HEK293 (cell line): ENCODE data around the gene VWA3B.

Experiments used
- CTCF ChIP-seq: fragments of 450-650 bp; formaldehyde crosslinking; IDR thresholded peaks from 2 replicates; pipeline ENCODE4 v1.5.1; 2016; ENCODE audit warnings: missing biosample characterization, missing genetic modification characterization
- SP2 ChIP-seq: fragments of 450-650 bp; formaldehyde crosslinking; IDR thresholded peaks from 2 replicates; pipeline ENCODE4 v1.5.1; 2016; ENCODE audit warnings: missing biosample characterization, missing genetic modification characterization
- ZEB2 ChIP-seq: fragments of 450-650 bp; formaldehyde crosslinking; IDR thresholded peaks from 2 replicates; pipeline ENCODE4 v1.5.1; 2016; ENCODE audit warnings: missing biosample characterization, missing genetic modification characterization
- ZNF274 ChIP-seq, 2 experiments: fragments of 200-500 bp in 1 of 2; fragments of 450-650 bp in 1 of 2; sonication (Bioruptor generic) in 1 of 2; formaldehyde crosslinking in 1 of 2; IDR thresholded peaks; 2 replicates each; pipeline versions ENCODE4 v1.5.1 to v1.6.1; 2014 to 2016; ENCODE audit warnings: borderline replicate concordance in 1 of 2, inconsistent platforms in 1 of 2, low read length in 1 of 2, missing biosample characterization in 1 of 2, missing genetic modification characterization in 1 of 2
- ZSCAN5A ChIP-seq: fragments of 450-650 bp; formaldehyde crosslinking; IDR thresholded peaks from 2 replicates; pipeline ENCODE4 v1.5.1; 2016; ENCODE audit warnings: missing biosample characterization, missing genetic modification characterization

- TF ChIP-seq CTCF (tag by site-specific recombination) = no peak
- TF ChIP-seq ZEB2 (tag by site-specific recombination) = no peak
- no peak for TF ChIP-seq SP2 (tag by site-specific recombination)
- TF ChIP-seq ZSCAN5A (tag by site-specific recombination) = no peak
- no peak for TF ChIP-seq ZNF274 (IDR thresholded peaks at IDR 0.05; ENCODE audit: low read length)
- TF ChIP-seq ZNF274 (tag by site-specific recombination; IDR thresholded peaks at IDR 0.05; ENCODE audit: borderline replicate concordance) = no peak
Measured at GRCh38 chr2:98058191-98058975, 28.6 kb upstream of the VWA3B start.
